ENCODE data around the gene IER3IP1.

DNA sequence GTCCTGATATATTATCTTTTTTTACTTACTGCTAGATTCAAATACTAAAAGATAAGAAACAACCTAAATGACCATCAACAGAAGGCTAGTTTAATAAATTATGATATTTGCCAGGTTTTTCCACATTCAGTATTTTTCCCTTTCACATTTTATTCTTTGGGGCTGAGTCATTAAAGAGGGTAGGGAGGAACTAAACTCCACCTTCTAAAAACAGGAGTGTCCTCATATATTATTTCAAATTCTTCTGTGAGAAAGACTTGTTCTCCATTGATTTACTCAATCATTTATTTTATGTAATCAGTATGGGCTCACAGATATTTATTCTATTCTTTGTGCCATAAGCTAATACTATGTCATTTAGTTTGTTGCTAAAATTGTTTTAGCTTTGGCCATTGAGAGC, 34.9 kb downstream of the IER3IP1 start:
- TF ChIP-seq, protein P1, sequence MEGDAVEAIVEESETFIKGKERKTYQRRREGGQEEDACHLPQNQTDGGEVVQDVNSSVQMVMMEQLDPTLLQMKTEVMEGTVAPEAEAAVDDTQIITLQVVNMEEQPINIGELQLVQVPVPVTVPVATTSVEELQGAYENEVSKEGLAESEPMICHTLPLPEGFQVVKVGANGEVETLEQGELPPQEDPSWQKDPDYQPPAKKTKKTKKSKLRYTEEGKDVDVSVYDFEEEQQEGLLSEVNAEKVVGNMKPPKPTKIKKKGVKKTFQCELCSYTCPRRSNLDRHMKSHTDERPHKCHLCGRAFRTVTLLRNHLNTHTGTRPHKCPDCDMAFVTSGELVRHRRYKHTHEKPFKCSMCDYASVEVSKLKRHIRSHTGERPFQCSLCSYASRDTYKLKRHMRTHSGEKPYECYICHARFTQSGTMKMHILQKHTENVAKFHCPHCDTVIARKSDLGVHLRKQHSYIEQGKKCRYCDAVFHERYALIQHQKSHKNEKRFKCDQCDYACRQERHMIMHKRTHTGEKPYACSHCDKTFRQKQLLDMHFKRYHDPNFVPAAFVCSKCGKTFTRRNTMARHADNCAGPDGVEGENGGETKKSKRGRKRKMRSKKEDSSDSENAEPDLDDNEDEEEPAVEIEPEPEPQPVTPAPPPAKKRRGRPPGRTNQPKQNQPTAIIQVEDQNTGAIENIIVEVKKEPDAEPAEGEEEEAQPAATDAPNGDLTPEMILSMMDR (conservative IDR thresholded peaks at IDR 0.05): no peak
- TF ChIP-seq EZH2 (IDR thresholded peaks at IDR 0.05; ENCODE audit: low read depth): no peak
